Retina (tissue), 1 donor: Measurements from ENCODE around the gene SYT17.

Experiments used
- DNase-seq: peaks from one replicate; pipeline ENCODE4 v3.0.0-alpha.2; 2016

Gene SYT17, protein sequence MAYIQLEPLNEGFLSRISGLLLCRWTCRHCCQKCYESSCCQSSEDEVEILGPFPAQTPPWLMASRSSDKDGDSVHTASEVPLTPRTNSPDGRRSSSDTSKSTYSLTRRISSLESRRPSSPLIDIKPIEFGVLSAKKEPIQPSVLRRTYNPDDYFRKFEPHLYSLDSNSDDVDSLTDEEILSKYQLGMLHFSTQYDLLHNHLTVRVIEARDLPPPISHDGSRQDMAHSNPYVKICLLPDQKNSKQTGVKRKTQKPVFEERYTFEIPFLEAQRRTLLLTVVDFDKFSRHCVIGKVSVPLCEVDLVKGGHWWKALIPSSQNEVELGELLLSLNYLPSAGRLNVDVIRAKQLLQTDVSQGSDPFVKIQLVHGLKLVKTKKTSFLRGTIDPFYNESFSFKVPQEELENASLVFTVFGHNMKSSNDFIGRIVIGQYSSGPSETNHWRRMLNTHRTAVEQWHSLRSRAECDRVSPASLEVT

GRCh38 chr16:19167710-19168370 is at the start of gene SYT17:
Gene SYT17 (plus strand): TSS chr16:19168240. CDS start chr16:19168647, 407 bp downstream.
- DNase-seq, result peak; percentile 87

- no peak for DNase-seq
Measured at GRCh38 chr16:19118938-19119431, 49.1 kb upstream of the SYT17 start.

DNA sequence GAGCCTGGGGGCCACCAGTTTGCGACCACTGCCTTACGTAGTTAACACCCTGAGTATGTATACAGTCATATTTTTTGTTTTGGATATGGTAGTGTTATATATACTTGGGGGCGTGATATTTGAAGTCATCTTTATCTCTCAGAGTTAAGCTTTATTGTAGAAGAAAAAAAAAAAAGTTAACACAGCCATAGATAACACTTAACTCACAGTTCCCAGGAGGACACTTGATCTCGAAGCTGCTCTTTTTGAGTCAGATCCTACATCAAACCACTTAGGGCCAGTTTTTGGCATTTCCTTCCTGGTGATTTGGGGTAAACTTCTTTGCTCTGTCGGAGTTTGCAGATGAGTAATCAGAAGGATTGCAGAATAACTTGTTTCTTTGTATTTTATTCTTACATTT is 48.5 kb upstream of the SYT17 start:
- no peak for DNase-seq

DNA sequence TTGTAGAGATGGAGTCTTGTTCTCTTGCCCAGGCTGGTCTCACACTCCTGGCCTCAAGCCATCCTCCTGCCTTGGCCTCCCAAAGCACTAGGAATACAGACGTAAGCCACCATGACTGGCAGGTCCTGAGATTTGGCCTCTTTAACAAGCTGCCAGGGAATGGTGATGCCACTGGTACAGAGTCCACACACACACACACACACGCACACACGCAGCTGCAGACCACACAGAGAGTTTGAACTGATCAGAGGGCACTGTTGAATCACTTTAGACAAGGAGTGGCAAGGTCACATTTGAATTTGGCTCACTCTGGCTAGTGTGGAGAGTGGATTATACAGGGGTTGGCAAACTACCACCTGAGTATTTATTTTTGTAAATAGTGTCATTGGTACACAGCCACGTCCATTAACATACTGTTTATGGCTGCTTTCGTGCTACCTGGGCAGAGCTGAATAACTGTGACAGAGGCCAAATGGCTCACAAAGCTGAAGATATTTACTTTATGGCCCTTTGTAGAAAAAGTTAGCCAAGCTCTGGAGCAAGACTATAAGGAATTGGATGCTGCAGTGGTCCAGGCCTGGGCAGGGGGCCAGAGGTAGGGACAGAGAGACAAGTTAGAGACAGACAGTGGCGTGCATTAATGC is 44.4 kb upstream of the SYT17 start:
- DNase-seq, result no peak

DNA sequence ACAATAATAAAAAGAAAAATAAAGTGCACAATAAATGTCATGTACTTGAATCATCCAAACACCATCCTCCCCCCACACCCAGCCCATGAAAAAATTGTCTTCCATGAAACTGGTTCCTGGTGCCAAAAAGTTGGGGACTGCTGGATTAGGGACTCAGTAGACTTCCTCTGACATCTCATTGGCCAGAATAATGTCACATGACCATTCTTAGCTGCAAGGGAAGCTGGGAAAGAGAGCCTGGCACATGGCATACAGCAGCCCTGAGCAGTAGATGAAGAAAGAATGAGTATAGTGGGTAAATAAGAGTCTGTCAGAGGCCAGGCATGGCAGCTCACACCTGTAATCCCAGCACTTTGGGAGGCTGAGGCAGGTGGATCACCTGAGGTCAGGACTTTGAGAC is 41.7 kb upstream of the SYT17 start:
- no peak for DNase-seq

DNA sequence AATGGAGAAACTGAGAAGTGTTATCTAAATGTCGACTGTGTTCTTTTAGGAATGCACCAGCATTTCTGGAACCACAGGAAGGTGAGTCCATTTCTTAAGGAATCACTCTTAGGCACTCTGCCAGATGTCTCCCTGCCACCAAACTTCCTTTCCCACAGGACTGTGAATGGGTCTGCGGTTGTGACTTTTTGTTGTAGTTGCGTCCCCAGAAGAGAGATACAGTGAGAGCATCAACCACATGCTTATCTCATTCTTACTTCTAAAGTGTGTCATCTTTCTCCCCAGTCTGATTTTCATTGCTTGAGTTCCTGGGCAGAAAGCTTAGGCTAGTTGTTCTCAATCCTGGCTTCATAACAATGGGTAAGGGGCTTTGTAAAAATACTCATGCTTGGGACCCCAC is 40.8 kb upstream of the SYT17 start:
- DNase-seq, result no peak

DNA sequence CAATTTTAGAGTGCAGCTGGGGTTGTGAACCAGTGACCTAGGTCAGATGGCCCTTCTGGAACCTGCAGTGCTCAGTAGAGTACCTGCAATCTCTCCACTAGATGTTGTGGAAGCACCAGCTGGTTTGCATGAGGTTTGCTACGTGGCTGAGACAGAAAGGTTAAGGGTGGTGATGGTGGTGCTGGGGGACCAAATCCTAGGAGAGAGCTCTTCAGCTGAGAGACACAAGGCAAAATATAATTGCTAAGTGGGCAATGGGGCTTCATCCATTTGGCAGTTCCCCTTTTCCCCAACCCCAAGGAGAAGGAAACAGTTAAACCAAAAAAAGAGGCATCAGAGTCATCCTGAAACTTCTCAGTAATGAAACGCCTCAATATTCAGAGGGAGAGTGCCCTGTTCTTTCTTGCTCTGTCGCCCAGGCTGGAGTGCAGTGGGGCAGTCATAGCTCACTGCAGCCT is 40.3 kb upstream of the SYT17 start:
- no peak for DNase-seq

DNA sequence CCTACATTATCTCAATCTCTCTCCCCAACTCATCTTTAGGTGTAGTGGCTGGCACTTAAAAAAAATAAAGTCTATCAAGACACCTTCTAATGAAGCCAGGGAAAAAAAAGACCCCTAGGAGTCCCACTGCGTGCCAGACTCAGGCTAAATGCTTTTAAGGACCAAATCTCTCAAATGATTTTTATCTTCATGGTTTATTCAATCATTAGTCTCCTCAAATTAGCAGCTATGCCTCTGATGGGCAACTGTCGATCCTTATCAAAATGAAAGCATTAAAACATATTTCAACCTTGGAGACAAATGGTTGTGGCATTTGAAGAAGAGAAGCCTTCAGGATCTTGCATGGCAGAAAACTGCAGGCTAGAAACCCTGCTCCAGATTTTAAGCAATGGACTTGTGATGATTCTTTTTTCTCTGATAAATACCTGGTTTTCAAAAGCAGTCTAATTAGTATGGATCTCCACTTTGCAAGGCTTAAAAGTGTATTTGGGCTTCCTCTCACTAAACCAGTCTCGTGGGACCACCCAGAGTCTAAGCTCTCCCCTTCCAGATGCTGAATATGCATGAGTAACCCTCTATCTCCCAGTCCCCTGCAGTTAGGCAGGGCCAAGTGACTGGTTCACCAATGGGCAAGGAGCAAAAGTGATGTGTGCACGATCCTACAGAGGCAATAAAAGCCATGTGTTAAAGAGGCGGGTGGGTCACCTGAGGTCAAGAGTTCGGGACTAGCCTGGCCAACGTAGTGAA is 39.4 kb upstream of the SYT17 start:
- no peak for DNase-seq

GRCh38 chr16:19130385-19130784 is 37.7 kb upstream of the SYT17 start:
- no peak for DNase-seq

- DNase-seq, result no peak
Measured at GRCh38 chr16:19130852-19131824, 36.9 kb upstream of the SYT17 start.

DNA sequence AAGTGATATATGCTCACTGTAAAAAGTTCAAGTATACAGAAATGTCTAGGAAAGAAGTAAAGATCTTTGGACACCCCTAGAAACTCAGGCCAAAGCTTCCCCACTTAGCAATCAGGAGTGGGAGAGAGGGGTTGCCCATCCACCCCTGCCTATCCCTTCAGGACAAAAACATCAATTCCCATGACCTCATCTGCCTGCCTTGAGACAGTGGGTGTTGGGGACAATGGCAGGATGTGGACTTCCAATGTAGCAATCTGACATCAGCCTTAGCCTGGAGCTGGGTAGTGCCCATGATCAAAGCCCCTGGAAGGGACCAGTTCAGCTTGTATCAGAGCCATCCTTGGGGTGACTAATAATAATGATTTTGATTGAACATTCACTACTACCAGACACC is 36.2 kb upstream of the SYT17 start:
- DNase-seq, result no peak

- no peak for DNase-seq
Measured at GRCh38 chr16:19132255-19132654, 35.8 kb upstream of the SYT17 start.

GRCh38 chr16:19132898-19133297 is 35.1 kb upstream of the SYT17 start:
- no peak for DNase-seq

- no peak for DNase-seq
Measured at GRCh38 chr16:19133600-19133999, 34.4 kb upstream of the SYT17 start.

DNA sequence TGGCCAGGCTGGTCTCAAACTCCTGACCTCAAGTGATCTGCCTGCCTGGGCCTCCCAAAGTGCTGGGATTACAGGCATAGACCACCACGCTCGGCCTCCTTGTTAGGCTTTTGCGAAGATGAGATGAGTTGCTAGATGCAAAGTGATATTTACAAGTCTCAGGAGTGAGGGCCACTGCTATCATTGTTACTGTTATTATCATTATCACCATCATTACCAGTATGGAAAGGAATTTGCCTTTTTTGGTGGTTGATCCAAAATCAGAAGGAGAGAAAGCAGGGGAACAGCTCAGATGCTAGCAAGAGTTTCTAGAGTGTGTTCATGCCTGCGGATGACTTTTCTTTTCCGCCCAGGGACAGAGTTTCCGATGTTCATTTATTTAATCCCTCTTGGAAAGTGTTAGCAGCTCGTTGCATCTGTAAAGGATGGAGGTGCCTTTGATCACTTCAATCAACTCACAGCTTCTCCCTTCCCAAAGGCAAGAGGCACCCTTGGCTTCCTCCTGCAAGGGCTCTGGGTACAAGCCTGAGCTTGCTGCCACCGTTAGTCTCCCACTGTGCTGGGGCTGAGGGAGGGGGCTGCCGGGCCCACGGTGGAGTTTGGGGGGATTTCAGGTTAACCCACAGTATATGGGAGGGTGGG is 32.7 kb upstream of the SYT17 start:
- DNase-seq, result no peak

GRCh38 chr16:19135896-19136438 is 32.1 kb upstream of the SYT17 start:
- DNase-seq, result no peak

GRCh38 chr16:19136549-19137196 is 31.4 kb upstream of the SYT17 start:
- no peak for DNase-seq

GRCh38 chr16:19137201-19138128 is 30.6 kb upstream of the SYT17 start:
- DNase-seq, result no peak

DNA sequence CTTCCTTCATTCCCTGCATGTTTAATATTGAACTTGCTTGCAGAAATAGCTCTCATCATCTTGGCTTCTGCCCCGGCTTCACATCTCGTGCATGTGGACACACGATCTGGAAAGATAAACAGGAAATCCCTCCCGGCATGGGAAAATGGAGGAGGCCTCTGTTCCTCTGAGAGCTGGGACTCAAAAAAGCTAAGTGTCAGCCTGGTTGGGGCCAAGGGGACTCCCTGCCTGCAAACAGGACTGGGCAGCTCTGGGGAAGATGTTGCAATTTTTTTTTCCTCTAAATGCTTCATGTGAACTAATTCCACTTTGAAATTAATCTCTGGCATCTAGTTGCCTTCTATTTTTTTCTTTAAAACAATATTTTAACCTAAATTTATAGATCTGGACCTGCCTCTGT is 29.4 kb upstream of the SYT17 start:
- DNase-seq, result no peak
